HepG2 (cell line): ENCODE measurements around the gene PIGV. TPM values are rescaled to one million over a fixed set of nuclear protein-coding genes. Genes with fewer than 3 reads are reported as not detected.

ENCODE experiments used
- ARNT2 ChIP-seq: sonication (generic); formaldehyde crosslinking; IDR thresholded peaks from 2 replicates; pipeline ENCODE4 v1.8.0; 2022; ENCODE audit warnings: mild to moderate bottlenecking, low read depth, missing genetic modification reagents, moderate library complexity
- ELF4 ChIP-seq: sonication (generic); formaldehyde crosslinking; IDR thresholded peaks from 2 replicates; pipeline ENCODE4 v1.5.0; 2020; ENCODE audit warnings: missing genetic modification reagents, mild to moderate bottlenecking, moderate library complexity, borderline replicate concordance
- PTBP1 ChIP-seq: fragments of 200-400 bp; formaldehyde crosslinking; IDR thresholded peaks from 2 replicates; pipeline ENCODE4 v1.6.1; 2018; ENCODE audit warnings: low read length, low read depth; ENCODE audit not compliant: poor library complexity, severe bottlenecking
- SOX6 ChIP-seq, 2 experiments: fragments of 450-650 bp in 1 of 2; sonication (generic) in 1 of 2; formaldehyde crosslinking in 1 of 2; IDR thresholded peaks; 2 replicates each; pipeline versions ENCODE4 v1.4.0 to v1.6.1; 2017 to 2020; ENCODE audit warnings: antibody characterized with exemption in 1 of 2, mild to moderate bottlenecking in 1 of 2, missing genetic modification reagents in 1 of 2
- SP2 ChIP-seq: sonication (generic); formaldehyde crosslinking; IDR thresholded peaks from 2 replicates; pipeline ENCODE4 v1.5.1; 2020; ENCODE audit warnings: mild to moderate bottlenecking, missing genetic modification reagents
- polyA plus RNA-seq, 8 experiments: library from polyadenylated mRNA; depleted of rRNA in 3 of 8; stranded (reverse) in 7 of 8; unstranded in 1 of 8; fragments of >200 nt; fragmentation: Illumina TruSeq in 4 of 8; extraction: Trizol in 4 of 8; gene quantifications; 2 replicates each; pipeline versions ENCODE4 v1.2.1 to v1.2.3, GENCODE V29; 2011 to 2016; ENCODE audit warnings: low read depth in 4 of 8, missing spikeins in 1 of 8, mixed read lengths in 1 of 8; ENCODE audit not compliant: insufficient read depth in 1 of 8
- total RNA-seq, 5 experiments: library from RNA; depleted of rRNA; stranded (reverse); fragments of >200 nt; fragmentation: Illumina TruSeq; extraction: Trizol; gene quantifications; 2 replicates each; pipeline ENCODE4 v1.2.3, GENCODE V29; 2016; ENCODE audit warnings: low read depth in 1 of 5
- TF ChIP-seq, protein P1 (sequence below): sonication (generic); formaldehyde crosslinking; IDR thresholded peaks from 2 replicates; pipeline ENCODE4 v1.4.0; 2020; ENCODE audit warnings: missing genetic modification reagents, mild to moderate bottlenecking, borderline replicate concordance
- TF ChIP-seq, protein P2 (sequence below): sonication (generic); formaldehyde crosslinking; conservative IDR thresholded peaks from 2 replicates; pipeline ENCODE4 v1.4.0; 2020; ENCODE audit warnings: mild to moderate bottlenecking, missing genetic modification reagents, moderate library complexity
- TF ChIP-seq, protein P3 (sequence below): sonication (generic); formaldehyde crosslinking; IDR thresholded peaks from 2 replicates; pipeline ENCODE4 v1.9.0; 2021; ENCODE audit warnings: missing genetic modification reagents, borderline replicate concordance
- TF ChIP-seq, protein P4 (sequence below): sonication (generic); formaldehyde crosslinking; IDR thresholded peaks from 2 replicates; pipeline ENCODE4 v1.4.0; 2020; ENCODE audit warnings: missing genetic modification reagents, mild to moderate bottlenecking, borderline replicate concordance
- TF ChIP-seq, protein P5 (sequence below): sonication (generic); formaldehyde crosslinking; IDR thresholded peaks from 2 replicates; pipeline ENCODE4 v1.9.0; 2022; ENCODE audit warnings: low read depth, missing genetic modification reagents
- TF ChIP-seq, protein P6 (sequence below): sonication (generic); formaldehyde crosslinking; IDR thresholded peaks from 2 replicates; pipeline ENCODE4 v1.9.0; 2021; ENCODE audit warnings: missing genetic modification reagents, mild to moderate bottlenecking, borderline replicate concordance
- TF ChIP-seq, protein P7 (sequence below): sonication (generic); formaldehyde crosslinking; IDR thresholded peaks from 2 replicates; pipeline ENCODE4 v1.8.1; 2023; ENCODE audit warnings: missing genetic modification reagents, mild to moderate bottlenecking, borderline replicate concordance

The PIGV gene
- total and polyA plus RNA-seq, 2 of the 13 experiments (the other 11 are each of a cell fraction or from before 2014, with no cell fraction given) = 13.5 to 22.7 TPM

DNA sequence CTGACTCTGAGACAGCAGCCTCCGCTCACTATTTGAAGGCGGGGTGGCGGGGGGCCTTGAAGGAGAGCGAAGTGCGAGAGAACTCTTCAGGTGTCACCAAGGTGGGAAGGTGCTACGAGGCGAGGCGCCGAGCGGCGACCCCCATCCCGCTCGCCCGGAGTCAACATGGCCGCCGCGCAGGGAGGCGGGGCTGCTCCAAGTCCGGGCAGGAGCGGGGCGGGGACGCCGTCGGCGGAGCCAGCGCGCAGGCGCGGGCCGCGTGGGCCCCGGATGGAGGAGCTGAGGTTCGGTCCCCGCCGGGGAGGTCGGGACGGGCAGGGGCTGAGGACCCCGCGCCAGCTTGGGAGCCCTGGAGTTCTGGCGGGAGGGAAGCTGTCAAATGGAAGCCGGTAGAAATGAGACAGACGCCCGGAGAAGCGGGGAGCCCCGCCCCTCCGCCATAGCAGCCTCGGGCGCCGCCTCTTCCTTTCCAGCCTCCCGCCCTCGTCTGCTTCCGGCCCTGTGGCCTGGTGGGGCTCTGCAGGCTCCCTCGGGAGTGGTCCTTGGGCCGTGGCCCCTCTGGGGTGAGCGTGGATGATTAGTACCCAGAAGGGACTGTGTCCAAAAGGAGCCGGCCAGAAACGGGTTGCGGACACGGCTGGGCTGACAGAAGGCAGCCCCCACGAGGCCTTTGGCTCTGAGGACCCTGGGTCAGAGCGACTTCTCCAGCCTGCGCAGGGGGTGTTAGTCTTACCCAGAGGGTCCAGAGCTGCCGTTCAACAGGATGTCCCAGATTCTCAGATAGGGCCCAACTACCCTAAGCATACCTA lies at the start of gene PIGV (continued):
- TF ChIP-seq, protein P1, sequence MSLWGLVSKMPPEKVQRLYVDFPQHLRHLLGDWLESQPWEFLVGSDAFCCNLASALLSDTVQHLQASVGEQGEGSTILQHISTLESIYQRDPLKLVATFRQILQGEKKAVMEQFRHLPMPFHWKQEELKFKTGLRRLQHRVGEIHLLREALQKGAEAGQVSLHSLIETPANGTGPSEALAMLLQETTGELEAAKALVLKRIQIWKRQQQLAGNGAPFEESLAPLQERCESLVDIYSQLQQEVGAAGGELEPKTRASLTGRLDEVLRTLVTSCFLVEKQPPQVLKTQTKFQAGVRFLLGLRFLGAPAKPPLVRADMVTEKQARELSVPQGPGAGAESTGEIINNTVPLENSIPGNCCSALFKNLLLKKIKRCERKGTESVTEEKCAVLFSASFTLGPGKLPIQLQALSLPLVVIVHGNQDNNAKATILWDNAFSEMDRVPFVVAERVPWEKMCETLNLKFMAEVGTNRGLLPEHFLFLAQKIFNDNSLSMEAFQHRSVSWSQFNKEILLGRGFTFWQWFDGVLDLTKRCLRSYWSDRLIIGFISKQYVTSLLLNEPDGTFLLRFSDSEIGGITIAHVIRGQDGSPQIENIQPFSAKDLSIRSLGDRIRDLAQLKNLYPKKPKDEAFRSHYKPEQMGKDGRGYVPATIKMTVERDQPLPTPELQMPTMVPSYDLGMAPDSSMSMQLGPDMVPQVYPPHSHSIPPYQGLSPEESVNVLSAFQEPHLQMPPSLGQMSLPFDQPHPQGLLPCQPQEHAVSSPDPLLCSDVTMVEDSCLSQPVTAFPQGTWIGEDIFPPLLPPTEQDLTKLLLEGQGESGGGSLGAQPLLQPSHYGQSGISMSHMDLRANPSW = no peak
- TF ChIP-seq, protein P2, sequence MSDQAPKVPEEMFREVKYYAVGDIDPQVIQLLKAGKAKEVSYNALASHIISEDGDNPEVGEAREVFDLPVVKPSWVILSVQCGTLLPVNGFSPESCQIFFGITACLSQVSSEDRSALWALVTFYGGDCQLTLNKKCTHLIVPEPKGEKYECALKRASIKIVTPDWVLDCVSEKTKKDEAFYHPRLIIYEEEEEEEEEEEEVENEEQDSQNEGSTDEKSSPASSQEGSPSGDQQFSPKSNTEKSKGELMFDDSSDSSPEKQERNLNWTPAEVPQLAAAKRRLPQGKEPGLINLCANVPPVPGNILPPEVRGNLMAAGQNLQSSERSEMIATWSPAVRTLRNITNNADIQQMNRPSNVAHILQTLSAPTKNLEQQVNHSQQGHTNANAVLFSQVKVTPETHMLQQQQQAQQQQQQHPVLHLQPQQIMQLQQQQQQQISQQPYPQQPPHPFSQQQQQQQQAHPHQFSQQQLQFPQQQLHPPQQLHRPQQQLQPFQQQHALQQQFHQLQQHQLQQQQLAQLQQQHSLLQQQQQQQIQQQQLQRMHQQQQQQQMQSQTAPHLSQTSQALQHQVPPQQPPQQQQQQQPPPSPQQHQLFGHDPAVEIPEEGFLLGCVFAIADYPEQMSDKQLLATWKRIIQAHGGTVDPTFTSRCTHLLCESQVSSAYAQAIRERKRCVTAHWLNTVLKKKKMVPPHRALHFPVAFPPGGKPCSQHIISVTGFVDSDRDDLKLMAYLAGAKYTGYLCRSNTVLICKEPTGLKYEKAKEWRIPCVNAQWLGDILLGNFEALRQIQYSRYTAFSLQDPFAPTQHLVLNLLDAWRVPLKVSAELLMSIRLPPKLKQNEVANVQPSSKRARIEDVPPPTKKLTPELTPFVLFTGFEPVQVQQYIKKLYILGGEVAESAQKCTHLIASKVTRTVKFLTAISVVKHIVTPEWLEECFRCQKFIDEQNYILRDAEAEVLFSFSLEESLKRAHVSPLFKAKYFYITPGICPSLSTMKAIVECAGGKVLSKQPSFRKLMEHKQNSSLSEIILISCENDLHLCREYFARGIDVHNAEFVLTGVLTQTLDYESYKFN (CRISPR knock-in tag) = no peak
- TF ChIP-seq, protein P3, sequence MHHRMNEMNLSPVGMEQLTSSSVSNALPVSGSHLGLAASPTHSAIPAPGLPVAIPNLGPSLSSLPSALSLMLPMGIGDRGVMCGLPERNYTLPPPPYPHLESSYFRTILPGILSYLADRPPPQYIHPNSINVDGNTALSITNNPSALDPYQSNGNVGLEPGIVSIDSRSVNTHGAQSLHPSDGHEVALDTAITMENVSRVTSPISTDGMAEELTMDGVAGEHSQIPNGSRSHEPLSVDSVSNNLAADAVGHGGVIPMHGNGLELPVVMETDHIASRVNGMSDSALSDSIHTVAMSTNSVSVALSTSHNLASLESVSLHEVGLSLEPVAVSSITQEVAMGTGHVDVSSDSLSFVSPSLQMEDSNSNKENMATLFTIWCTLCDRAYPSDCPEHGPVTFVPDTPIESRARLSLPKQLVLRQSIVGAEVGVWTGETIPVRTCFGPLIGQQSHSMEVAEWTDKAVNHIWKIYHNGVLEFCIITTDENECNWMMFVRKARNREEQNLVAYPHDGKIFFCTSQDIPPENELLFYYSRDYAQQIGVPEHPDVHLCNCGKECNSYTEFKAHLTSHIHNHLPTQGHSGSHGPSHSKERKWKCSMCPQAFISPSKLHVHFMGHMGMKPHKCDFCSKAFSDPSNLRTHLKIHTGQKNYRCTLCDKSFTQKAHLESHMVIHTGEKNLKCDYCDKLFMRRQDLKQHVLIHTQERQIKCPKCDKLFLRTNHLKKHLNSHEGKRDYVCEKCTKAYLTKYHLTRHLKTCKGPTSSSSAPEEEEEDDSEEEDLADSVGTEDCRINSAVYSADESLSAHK (CRISPR knock-in tag) = no peak
- no peak; the same call in 1 of the 2 replicates for TF ChIP-seq ELF4
- TF ChIP-seq, protein P4, sequence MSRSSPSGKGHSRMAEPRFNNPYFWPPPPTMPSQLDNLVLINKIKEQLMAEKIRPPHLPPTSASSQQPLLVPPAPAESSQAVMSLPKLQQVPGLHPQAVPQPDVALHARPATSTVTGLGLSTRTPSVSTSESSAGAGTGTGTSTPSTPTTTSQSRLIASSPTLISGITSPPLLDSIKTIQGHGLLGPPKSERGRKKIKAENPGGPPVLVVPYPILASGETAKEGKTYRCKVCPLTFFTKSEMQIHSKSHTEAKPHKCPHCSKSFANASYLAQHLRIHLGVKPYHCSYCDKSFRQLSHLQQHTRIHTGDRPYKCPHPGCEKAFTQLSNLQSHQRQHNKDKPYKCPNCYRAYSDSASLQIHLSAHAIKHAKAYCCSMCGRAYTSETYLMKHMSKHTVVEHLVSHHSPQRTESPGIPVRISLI (CRISPR knock-in tag) = no peak
- TF ChIP-seq SOX6 (IDR thresholded peaks at IDR 0.05) = no peak
- no peak; the same call in 1 of the 2 replicates for TF ChIP-seq SOX6 (CRISPR knock-in tag; IDR thresholded peaks at IDR 0.05)
- peak; percentile 64 for TF ChIP-seq ARNT2
- TF ChIP-seq, protein P5, sequence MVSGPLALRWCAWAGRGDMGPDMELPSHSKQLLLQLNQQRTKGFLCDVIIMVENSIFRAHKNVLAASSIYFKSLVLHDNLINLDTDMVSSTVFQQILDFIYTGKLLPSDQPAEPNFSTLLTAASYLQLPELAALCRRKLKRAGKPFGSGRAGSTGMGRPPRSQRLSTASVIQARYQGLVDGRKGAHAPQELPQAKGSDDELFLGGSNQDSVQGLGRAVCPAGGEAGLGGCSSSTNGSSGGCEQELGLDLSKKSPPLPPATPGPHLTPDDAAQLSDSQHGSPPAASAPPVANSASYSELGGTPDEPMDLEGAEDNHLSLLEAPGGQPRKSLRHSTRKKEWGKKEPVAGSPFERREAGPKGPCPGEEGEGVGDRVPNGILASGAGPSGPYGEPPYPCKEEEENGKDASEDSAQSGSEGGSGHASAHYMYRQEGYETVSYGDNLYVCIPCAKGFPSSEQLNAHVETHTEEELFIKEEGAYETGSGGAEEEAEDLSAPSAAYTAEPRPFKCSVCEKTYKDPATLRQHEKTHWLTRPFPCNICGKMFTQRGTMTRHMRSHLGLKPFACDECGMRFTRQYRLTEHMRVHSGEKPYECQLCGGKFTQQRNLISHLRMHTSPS (CRISPR knock-in tag) = no peak
- TF ChIP-seq, protein P6, sequence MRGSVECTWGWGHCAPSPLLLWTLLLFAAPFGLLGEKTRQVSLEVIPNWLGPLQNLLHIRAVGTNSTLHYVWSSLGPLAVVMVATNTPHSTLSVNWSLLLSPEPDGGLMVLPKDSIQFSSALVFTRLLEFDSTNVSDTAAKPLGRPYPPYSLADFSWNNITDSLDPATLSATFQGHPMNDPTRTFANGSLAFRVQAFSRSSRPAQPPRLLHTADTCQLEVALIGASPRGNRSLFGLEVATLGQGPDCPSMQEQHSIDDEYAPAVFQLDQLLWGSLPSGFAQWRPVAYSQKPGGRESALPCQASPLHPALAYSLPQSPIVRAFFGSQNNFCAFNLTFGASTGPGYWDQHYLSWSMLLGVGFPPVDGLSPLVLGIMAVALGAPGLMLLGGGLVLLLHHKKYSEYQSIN = no peak
- TF ChIP-seq, protein P7, sequence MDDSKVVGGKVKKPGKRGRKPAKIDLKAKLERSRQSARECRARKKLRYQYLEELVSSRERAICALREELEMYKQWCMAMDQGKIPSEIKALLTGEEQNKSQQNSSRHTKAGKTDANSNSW (CRISPR knock-in tag) = no peak
- no peak for TF ChIP-seq PTBP1
- TF ChIP-seq SP2 (CRISPR knock-in tag) = peak; percentile 62; the same call in 1 of the 2 replicates
